GM12874 (cell line): Measurements from ENCODE around the gene ACTL8.

Experiments
- TF ChIP-seq, protein P1 (sequence below): IDR thresholded peaks from 2 replicates; pipeline ENCODE4 v1.5.1; 2011; ENCODE audit warnings: low read depth, mild to moderate bottlenecking, control low read depth, low read length, moderate library complexity; ENCODE audit not compliant: insufficient read depth

The ACTL8 gene

DNA sequence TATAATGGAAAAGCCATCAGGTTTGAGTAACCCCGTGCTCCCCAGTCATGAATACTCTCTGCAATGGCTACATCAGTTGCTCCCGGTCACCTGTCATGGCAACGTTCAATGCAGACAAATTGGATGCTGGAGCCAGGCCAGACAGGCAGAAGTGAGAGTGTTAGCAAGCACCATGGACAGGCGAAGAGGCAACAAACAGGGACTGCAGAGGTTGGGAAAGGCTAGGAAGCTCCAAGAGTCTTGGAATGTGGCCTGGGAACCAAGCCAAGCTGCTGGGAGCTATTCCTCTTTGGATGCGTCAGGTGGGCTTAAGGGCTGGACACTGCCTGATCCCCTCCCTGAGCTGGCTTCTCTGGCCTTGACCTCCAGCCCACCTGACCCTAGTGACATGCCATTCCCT, 102.9 kb downstream of the ACTL8 start:
- TF ChIP-seq, protein P1, sequence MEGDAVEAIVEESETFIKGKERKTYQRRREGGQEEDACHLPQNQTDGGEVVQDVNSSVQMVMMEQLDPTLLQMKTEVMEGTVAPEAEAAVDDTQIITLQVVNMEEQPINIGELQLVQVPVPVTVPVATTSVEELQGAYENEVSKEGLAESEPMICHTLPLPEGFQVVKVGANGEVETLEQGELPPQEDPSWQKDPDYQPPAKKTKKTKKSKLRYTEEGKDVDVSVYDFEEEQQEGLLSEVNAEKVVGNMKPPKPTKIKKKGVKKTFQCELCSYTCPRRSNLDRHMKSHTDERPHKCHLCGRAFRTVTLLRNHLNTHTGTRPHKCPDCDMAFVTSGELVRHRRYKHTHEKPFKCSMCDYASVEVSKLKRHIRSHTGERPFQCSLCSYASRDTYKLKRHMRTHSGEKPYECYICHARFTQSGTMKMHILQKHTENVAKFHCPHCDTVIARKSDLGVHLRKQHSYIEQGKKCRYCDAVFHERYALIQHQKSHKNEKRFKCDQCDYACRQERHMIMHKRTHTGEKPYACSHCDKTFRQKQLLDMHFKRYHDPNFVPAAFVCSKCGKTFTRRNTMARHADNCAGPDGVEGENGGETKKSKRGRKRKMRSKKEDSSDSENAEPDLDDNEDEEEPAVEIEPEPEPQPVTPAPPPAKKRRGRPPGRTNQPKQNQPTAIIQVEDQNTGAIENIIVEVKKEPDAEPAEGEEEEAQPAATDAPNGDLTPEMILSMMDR, result no peak

DNA sequence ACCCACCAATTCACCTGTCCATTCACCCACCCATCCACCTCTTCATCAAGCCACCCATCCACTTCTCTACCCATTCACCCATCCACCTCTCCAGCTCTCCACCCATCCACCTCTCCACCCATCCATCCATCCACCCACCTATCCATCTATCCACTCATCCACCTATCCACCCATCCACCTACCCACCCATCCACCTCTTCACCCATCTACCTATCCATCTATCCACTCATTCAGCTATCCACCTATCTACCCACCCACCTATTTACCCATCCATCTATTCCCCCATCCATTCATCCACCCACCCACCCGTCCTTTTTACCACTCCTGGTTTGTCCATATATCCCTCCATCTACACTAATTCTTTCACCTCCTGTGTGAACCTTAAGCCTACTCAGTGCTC, 105.7 kb downstream of the ACTL8 start:
- TF ChIP-seq, protein P1, result no peak

DNA sequence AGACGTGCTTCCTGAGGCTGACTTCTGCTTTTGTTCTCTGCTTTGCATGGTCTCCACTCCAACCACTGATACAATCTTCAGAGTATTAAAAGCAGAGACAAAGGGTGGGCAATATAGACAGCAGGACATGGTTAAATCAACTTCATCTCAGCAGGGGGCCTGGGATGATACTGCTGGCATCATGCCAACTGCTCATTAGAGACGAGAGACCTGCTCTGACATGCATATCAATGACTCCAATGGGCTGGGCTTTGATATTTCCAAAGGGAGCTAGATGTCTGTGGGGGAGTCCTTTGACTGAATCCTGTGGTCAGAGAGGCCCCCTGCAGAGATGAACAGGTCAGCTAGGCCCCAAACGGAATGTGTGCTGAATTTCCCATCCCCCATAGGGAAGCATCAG, 106.6 kb downstream of the ACTL8 start:
- TF ChIP-seq, protein P1, result no peak

DNA sequence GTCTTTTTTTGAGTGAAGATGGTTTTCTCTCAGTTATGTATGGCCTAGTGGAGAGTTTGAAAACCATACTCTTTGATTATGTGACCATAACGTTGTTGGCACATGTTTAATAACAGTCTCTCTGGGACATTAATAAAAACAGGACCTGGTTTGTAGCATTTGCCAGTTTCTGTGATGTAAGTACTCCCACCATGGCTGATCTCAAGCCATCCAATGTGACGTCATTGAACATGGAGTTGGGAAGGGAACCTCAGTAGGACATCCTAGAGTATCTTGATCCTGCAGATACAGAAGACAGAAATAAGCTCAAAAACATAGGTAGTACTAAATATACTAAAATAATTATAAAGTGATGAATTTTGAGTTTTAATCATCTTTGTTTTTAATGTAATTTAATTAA, 107.0 kb downstream of the ACTL8 start:
- TF ChIP-seq, protein P1, result no peak

- TF ChIP-seq, protein P1, result no peak
Measured at GRCh38 chr1:17865912-17866739, 111.0 kb downstream of the ACTL8 start.

GRCh38 chr1:17866740-17867029, 111.6 kb downstream of the ACTL8 start:
- TF ChIP-seq, protein P1, result no peak

GRCh38 chr1:17867470-17867869, 112.3 kb downstream of the ACTL8 start:
- TF ChIP-seq, protein P1, result no peak
